Measurements from ENCODE around the gene EFNB2. TPM values are rescaled to one million over a fixed set of nuclear protein-coding genes. Genes with fewer than 3 reads are reported as not detected.

Gene EFNB2
- total RNA-seq, 1 donor from 2014 or later = 8.4 TPM

DNA sequence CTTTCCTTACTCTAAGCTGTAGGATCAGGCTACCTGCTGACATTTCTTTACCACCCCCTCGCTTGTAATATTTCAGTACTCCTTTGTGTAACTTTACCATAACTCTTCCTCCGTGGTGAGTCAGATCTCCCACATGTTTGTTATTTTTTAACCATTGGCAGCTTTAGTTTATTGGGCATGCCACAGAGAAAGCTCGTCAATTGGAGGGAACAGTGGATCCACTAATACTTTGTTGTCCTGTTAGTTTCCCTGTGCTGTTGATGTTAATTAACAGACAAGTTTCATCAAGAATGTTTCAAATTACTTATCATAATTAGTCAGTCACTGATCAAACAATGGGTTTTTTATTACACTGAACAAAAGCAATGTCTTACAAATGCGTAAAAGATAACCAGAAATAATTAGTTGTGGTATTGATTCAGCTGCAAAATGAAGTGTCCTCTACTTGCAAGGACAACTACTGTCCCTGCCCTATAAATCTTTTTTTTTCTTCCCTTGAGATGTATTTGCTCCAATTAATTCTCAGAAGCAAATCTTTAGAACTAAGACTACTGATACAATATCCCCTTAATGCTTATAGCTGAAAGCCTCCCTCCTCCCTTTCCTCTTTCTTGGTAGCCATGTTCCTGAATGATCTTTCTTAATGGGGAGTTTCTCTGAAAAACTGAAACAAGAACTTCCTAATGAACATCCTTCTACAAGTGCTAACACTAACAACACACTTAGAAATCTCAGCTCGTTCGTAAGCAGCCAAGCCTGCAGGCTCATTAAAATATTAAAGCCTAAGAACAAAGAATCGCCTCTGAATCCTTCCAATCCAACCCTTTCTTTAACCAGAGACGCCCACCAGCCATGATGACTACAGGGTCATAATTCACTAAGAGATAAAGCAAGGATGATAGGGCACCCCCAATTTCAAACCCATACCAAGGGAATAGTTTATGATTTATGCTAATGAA is 22.2 kb downstream of the EFNB2 start:
- ATAC-seq (ENCODE audit: poor library complexity) (no peak), DNase-seq (no peak)
- intact Hi-C loops (cut with DNase I) = no loop called here

DNA sequence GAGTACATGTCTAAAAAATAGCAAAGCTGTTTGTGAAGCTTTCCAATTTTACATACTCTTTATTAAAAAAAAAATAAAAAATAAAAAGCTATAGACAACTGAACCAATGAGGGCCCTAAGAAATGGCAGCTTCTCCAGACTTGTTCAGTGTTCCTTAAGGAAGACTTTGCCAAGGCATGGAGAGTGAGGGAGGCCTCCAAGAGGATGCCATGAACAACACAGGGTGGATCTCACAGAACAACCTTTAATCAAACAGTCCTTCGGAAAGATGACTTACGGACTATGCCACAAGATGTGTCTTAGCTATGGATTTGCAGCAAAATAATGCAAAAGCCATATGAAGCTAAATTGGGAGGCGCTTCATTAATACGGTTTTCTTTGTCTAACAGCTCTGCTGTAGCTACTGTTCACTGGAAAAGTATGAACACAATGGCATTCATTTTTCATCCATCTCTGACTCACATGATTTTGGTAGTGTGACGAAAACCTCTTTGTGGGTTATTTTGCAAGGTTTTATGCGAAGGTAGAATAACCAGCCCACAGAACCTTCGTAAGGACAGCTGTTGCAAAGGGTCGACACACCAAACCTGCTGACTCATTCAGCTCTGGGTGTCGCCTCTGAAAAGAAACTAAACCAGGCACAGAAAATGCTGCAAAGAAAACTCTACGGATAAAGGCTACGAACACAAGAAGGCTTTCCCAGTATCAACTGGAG is 27.7 kb downstream of the EFNB2 start:
- no peak for ATAC-seq (ENCODE audit: poor library complexity)
- DNase-seq = no peak
- intact Hi-C loops (cut with DNase I) = no loop called here

DNA sequence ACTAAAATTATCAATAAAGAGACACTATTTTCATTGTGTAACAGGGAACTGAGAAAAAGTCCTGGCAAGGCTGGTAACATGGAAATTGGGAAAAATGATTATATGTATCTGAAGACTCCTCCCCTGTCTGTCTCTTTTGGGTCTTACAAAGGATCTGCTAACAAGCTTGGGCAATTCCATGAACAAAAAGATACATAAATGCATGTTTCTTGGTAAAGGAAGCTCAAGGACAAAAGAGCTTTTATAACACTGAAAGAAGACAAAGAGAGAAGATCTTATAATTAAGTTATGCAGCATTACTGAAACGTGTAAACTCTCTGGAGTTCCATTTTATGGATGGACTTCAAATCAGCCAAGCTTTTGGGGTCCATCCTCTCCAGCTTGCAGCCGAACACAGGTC is 29.2 kb downstream of the EFNB2 start:
- ATAC-seq (ENCODE audit: poor library complexity) (no peak), DNase-seq (no peak)
- intact Hi-C loops (cut with DNase I) = no loop called here

DNA sequence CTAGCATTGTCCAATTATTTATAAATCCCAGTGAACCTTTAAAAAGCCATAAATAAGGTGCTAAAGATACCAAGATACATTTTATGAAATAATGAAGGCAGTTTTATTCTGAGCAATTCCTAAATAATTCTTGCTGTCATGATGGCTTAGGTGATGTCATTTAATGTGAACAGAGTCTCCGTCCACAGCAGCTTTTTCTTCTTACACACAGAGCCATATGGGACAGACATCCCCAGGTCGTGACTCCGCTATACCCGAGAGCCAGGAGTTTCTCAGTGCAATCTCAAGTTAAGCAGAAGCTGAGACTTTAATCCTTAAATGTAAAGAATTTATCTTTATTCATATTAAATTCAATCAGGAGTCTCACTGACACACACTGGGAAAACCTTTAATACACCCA is 29.7 kb downstream of the EFNB2 start:
- no peak for ATAC-seq (ENCODE audit: poor library complexity)
- intact Hi-C loops (cut with DNase I) = no loop called here
- no peak for DNase-seq

DNA sequence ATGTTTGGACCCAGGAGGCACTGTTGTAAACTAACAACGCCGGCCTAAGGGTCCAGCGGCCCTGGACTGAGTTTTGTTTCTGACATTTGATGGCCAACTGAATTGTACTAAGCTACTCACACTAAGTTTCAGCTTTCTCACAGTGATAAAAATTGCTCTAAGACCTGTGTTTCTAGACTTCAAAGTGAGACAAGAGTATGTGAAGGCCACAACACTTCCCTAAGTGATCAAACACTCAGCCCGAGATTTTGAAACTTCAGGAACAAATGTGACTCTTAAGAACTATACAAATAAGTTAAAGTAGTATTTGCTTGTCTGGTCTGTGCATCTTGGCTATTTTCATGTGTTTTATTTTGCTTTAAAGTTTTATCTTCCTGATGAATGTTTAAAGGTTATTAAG is 30.2 kb downstream of the EFNB2 start:
- ATAC-seq (ENCODE audit: poor library complexity) (no peak), DNase-seq (no peak)
- intact Hi-C loops (cut with DNase I) = no loop called here

DNA sequence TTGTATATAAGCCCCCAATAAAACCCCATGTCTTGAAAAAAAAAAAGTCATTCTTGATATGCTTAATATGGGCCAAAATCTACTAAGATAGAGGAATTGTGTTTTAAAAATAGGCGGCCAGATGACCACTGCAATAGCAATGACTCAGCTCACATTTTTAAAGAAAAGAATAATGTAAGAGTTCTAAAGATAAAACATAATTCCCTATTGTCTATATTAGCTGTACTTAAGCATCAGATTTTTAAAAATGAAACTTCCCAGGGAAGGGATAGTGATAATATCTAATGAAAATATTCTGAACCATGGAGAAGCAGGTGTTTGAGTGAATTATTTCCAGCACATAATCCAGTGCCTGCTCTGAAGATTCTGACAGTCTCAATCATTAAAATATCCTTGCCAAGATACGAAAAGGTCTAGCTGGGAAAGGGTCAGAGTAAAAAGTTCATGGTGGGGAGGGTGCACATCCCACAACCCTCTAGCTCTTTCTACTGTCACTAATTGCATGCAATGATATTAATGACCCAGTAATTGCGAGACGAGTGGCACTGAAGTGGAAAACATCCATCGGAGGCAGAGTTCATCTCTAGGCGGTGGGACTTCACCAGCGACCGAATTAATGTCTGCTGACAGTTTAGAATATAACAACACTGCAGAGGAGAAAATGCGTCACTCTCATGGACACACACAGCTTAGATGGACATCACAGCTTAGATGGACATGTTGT is 31.6 kb downstream of the EFNB2 start:
- intact Hi-C loops (cut with DNase I) = no loop called here
- DNase-seq (no peak), ATAC-seq (ENCODE audit: poor library complexity) (no peak)

DNA sequence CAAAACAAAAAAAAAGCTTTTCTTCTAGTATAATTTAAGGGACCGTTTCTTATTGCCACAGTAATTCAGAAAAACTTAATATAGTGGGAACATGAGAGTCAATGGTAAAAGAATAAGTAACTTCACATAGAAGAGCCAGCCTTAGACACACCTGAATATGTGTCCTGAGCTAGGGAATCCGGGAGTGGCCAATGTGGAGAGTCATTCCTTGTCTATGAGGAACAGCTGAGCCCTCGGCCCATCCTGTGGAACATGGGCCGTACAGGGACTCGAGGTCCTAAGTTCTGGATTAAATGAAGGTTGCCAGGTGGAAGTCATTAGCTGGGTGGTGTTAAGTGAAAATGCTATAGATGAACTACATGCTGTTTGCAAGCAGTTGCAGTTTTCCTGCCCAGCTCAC is 32.2 kb downstream of the EFNB2 start:
- intact Hi-C loops (cut with DNase I) = no loop called here

DNA sequence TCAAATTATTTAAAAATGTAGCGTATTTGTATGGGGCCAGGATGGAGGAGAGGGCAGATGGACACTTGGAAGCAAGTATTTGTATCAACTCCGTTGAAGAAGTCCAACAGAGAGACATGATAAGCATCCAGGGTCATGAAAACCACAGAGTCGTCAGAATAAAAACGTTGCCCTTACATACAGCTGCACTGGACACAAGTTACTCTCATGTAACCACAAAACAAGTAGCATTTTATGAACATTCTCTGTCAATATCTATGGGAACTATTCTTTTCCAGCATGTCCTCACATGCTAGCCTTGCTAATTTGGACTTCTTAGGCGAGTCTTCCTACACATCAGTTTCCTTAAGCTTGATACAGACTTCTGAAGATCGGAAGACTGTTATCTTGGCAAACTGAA is 35.0 kb downstream of the EFNB2 start:
- ATAC-seq (ENCODE audit: poor library complexity) (no peak), DNase-seq (no peak)
- intact Hi-C loops (cut with DNase I) = no loop called here

More for the DNA sequence above, 32.2 kb downstream of the EFNB2 start:
- DNase-seq (no peak), ATAC-seq (ENCODE audit: poor library complexity) (no peak)

DNA sequence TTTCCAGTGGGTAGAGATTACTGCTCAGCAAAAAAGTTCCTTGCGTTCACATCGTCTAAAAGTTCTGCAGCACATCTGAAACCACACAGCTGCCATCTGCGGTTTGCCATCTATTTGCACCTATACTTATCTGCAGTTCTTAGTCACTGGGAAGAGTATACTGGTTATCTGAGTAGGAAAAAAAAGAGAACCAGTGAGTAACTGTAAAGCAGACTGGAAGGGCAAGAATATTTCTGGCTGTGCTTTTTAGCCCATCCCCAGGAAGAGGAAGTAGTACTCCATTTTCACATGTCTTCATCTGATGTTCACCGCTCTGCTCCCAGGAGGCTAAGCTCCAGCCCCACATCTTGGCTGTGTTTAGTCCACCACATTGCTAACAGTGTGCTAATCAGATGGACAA is 35.6 kb downstream of the EFNB2 start:
- no peak for ATAC-seq (ENCODE audit: poor library complexity)
- no peak for DNase-seq
- intact Hi-C loops (cut with DNase I) = no loop called here

DNA sequence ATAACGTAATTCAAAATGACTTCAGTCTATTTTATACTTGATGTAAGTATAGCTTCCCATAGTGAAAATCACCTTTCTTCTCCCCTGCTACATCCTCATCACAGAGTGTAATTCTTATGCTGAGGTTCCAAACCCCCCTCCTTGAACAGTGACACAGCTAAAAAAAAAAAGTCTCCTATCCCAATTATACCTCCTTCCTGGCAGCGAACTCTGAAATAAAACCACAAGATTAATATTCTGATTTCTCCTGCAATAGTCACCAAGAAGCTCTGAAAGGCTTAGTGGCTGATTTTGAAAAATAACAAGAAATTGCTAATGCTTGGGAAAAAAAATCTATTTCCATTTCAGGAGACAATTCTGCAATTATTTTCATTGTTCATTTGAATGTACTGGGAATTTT is 36.3 kb downstream of the EFNB2 start:
- no peak for ATAC-seq (ENCODE audit: poor library complexity)
- intact Hi-C loops (cut with DNase I) = no loop called here
- DNase-seq = no peak

DNA sequence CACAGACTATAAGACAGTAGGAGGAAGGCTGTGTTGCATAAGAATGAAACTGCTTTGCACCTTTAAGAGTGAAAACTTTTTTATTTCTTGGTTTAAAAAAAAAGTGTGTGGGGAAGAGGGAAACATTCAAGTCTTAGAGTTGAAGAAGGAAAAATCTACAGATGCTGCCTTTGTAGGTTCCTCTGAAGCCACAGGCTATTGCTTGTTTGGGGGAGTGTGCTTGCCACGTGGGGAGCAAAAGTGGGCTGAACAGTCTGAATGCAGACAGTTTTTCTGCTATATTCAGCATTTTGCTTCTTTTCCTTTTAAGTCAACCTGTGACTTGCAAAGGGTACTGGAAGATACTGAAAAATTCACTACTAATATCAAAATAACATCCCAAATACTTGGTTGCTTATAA is 36.9 kb downstream of the EFNB2 start:
- ATAC-seq (ENCODE audit: poor library complexity) (no peak), DNase-seq (no peak)
- intact Hi-C loops (cut with DNase I) = no loop called here

DNA sequence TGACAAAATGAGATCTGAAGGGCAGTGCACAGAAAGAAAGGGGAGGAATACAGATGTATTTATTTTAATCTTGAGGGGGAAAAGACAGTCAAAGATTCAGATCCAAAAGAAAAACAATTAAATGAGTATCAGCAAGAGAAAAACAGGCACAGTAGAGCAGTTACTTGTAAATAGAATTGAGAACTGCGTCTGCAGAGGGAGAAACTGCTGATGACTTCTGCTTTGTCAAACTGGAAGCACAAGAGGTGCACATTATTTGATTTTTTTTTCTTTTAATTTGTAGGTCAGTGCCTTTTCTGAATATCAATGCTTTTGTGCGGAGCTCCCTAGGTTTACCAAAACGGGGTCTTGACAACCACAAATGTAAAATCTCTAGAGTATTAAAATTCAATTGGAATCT is 37.3 kb downstream of the EFNB2 start:
- ATAC-seq (ENCODE audit: poor library complexity) = no peak
- intact Hi-C loops (cut with DNase I) = no loop called here
- DNase-seq = no peak

DNA sequence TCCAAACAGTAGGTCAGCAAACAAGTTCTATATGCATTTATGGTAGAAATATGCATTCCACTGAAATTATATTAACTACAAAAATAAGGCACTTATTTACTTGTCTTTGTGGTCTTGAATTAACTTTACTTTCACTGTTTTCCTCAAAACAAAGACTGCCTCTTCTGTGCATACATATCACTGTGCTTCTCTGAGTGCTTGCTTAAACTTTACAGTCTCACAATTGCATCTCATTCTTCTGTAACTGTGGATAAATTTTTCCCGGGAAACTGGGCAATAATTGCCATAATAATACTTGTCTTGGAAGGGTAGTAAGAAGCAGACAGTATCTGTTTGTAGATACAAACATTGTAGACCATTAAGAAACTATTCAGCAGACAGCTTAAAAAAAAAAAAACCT is 38.4 kb downstream of the EFNB2 start:
- intact Hi-C loops (cut with DNase I) = no loop called here
- DNase-seq = no peak
- ATAC-seq (ENCODE audit: poor library complexity) = no peak

DNA sequence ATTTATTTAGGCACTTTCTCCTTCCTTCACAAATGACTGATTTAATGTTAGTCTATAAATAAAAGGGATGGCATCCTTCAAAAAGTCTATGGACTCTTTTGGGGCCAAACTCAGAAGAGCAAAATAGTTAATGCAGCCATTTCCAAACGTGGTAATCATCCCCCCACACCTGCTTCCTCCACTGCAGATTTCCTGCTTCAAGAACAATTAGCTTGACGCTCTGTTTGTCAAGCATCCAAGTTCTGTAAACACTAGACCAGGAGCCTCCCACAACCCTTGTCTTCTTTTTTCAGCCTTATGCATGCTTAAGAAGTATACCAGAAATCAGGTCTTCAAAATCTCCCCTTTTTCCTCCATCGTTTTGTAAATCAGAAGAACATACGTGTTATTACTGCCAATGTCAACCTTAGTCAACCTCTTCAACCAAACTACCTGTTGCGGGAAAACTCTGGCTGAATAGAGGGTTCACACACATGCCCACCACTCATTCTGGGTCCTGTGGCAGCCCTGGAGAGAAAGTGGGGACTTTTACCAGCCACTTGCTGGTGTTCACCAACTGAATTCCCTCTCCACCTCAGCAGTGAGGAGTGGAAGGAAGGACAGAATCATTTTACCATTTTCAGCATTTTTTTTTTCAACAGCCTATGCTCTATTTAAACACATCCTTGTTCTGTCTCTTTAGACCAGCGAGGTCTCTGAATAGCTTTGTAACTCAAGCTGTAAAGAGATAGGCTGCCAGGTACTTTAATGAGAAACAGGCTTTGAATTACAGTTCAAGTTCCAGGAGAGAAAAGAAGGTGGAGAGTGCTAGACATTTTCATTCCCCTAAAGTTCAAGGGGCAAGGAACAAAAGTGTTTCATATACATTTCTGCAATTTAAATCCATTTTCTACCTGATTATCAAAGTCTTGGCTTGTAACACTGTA is 39.1 kb downstream of the EFNB2 start:
- intact Hi-C loops (cut with DNase I) = no loop called here
- no peak for DNase-seq
- peak; percentile 48 for ATAC-seq (ENCODE audit: poor library complexity)

DNA sequence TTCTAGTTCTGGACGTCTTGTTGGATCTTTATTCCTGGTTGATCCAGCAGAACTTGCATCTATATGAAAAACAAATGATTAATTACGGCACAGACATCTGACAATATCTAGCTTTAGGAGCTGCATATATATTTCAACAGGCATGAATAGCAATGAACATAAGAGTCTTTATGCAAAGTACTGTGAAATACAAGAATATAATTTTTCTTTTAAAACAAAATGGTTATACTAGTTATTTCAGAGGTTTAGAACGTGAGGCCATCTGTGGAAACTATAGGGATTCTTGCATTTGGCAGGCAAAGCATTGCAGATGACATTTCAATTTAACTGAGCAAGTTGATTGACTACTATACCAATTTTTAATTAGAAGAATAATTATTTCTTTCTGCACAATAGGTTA is 40.5 kb downstream of the EFNB2 start:
- ATAC-seq (ENCODE audit: poor library complexity) = no peak
- DNase-seq = no peak
- intact Hi-C loops (cut with DNase I) = no loop called here

DNA sequence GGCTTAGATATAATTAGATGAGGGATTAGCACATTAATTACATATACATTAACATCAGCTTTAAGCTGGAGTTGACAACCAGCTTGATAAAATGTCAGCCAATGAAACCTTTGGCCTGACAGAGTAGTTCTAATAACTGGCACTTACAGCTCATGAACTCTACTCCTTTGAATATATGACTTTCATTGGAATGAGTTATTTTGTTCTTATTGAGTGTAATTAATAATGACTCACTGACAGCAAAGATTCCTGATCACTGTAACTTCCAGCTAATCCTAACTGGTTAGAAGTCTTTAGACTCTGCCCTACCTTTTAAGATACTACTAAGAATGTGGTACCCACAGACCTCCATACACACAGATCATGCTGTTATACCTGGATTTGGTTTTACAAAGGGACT is 41.0 kb downstream of the EFNB2 start:
- ATAC-seq (ENCODE audit: poor library complexity) = no peak
- intact Hi-C loops (cut with DNase I) = no loop called here
- DNase-seq = no peak

DNA sequence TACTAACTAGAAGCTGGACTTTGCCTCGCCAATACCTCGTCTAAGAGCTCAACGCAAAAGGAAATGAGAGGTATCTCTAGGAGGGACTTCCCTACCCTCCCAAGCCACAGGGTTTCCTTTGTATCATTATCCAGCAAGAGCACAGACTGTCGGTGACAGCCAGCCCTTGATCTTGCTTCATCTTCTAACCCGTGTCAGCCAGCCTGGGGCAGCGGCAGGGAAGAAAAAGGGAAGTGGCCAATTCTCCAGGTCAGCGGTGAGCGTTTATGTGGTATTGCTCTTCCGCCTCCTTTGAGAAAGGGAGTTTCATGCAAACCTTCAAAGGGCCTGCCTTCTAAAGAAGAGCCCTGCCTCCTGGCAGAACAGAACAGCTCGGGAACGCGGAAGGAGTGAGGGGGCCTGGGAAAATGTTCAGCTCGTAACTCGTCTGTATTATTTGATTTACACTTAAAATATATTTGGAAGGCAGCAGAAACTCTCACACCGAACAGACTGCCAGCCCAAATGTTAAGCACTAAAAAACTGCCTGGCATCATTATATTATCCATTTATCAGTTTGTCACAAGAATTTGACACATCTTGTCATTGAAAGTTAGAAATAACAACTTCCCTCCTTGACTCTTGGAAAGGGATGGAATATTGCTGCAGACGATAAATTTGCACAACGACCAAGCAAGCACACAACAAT is 41.8 kb downstream of the EFNB2 start:
- DNase-seq (no peak), ATAC-seq (ENCODE audit: poor library complexity) (peak; percentile 51)
- intact Hi-C loops (cut with DNase I) = no loop called here
